ENCODE results near the gene ACKR3. TPM values are rescaled to one million over a fixed set of nuclear protein-coding genes. Genes with fewer than 3 reads are reported as not detected.

Gene ACKR3
- total RNA-seq, 2 experiments from 2014 or later = 1.2 to 2.4 TPM

DNA sequence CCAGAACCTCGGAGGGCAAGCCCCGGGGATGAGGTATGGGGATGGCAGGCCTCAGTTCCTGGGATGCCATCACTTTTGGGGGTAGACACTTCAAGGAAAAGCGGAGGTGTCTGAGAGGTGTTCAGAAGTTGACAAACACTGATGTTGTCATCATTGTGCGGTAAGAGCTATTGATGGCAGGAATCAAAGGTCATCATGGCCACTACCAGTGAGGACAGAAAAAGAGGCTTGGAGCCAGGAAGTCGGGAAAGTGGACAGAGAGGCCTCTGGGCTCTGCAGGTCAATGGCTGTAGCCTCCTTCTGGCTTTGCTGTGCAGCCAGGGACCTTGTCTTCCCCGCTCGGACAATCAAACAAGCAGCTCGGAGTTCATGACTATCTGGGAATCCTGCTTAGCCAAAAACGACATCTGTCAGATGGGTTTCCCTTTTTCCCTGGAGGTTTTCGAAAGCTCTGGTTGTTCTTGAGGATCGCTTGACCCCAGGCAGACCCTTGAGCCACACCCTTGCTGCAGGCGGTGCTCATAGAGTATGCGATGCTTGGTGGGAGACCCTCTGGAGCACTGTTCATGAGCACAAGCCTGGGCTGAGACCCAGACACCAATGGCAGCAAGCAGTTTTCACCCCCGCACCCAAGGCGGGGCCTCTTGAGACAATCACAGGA, 19.4 kb downstream of the ACKR3 start:
- no peaks in the 10 kb centered on the region for H3K36me3 Mint-ChIP-seq (ENCODE audit: low read depth)
- H3K4me3 Mint-ChIP-seq = no peak overlapping the region
- POLR2A ChIA-PET = no interaction called here
- DNase-seq (no peak), ATAC-seq (no peak)
- intact Hi-C loops (cut with DNase I, micrococcal nuclease) = no loop called here
- peaks cover 5% of the 10 kb centered on the region for H3K9me3 Mint-ChIP-seq (ENCODE audit: low read depth)
- no peak overlapping the region for H3K27ac Mint-ChIP-seq
- no peaks in the 10 kb centered on the region for H3K4me1 Mint-ChIP-seq
- H3K27me3 Mint-ChIP-seq = no peaks in the 10 kb centered on the region
- CTCF ChIA-PET = interaction anchor here (0.6 kb wide), 1 partner anchor 432 kb away, joined by 3 read pairs; no protein-coding TSS in a partner anchor

- peaks cover 3% of the 10 kb centered on the region for H3K9me3 Mint-ChIP-seq (ENCODE audit: low read depth)
- DNase-seq = no peak
- ChIA-PET CTCF (no interaction called here), POLR2A (no interaction called here)
- H3K4me1 Mint-ChIP-seq = no peaks in the 10 kb centered on the region
- intact Hi-C loops (cut with DNase I, micrococcal nuclease) = no loop called here
- H3K27me3 Mint-ChIP-seq = no peaks in the 10 kb centered on the region
- H3K27ac Mint-ChIP-seq = no peak overlapping the region
- no peaks in the 10 kb centered on the region for H3K36me3 Mint-ChIP-seq (ENCODE audit: low read depth)
- H3K4me3 Mint-ChIP-seq = no peak overlapping the region
- ATAC-seq = no peak
Measured at GRCh38 chr2:236590846-236591245, 21.2 kb downstream of the ACKR3 start.

- intact Hi-C loops (cut with DNase I, micrococcal nuclease) = no loop called here
- Mint-ChIP-seq H3K4me3 (no peak overlapping the region), H3K4me1 (no peaks in the 10 kb centered on the region), H3K27me3 (no peaks in the 10 kb centered on the region), H3K36me3 (ENCODE audit: low read depth) (no peaks in the 10 kb centered on the region), H3K27ac (no peak overlapping the region), H3K9me3 (ENCODE audit: low read depth) (no peaks in the 10 kb centered on the region)
- ATAC-seq (no peak), DNase-seq (no peak)
- CTCF ChIA-PET = no interaction called here
- POLR2A ChIA-PET = no interaction called here
Measured at GRCh38 chr2:236592821-236593220, 23.2 kb downstream of the ACKR3 start.

GRCh38 chr2:236593531-236593930, 23.9 kb downstream of the ACKR3 start:
- ATAC-seq = no peak
- Mint-ChIP-seq H3K36me3 (ENCODE audit: low read depth) (no peaks in the 10 kb centered on the region), H3K27ac (no peak overlapping the region), H3K9me3 (ENCODE audit: low read depth) (no peaks in the 10 kb centered on the region), H3K4me1 (no peaks in the 10 kb centered on the region), H3K4me3 (no peak overlapping the region), H3K27me3 (no peaks in the 10 kb centered on the region)
- DNase-seq = no peak
- ChIA-PET POLR2A (no interaction called here), CTCF (no interaction called here)
- intact Hi-C loops (cut with DNase I, micrococcal nuclease) = no loop called here

- intact Hi-C loops (cut with DNase I, micrococcal nuclease) = no loop called here
- CTCF ChIA-PET = no interaction called here
- no peak overlapping the region for H3K4me3 Mint-ChIP-seq
- H3K36me3 Mint-ChIP-seq (ENCODE audit: low read depth) = no peaks in the 10 kb centered on the region
- DNase-seq (no peak), ATAC-seq (no peak)
- H3K9me3 Mint-ChIP-seq (ENCODE audit: low read depth) = no peaks in the 10 kb centered on the region
- POLR2A ChIA-PET = no interaction called here
- no peak overlapping the region for H3K27ac Mint-ChIP-seq
- H3K4me1 Mint-ChIP-seq = no peaks in the 10 kb centered on the region
- H3K27me3 Mint-ChIP-seq = no peaks in the 10 kb centered on the region
Measured at GRCh38 chr2:236593956-236594355, 24.3 kb downstream of the ACKR3 start.

DNA sequence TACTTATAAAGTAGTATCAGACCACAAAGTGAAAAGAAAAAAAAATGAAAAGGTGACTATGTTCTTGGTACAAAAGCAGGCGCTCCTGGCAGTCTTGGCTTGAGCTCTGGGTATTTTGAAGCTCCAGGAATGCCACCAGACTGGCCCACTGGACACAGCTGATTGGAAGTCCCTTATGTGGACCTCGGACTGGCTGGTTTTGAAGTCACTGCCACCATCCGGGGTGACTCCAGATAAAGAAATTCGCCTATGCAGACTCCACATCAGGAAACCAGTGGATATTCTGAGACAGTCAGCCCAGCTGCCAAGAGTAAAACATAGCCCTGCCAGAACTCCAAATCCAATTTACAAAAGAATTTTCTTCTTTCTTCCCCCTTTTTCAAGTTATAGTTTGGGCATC, 28.0 kb downstream of the ACKR3 start:
- Mint-ChIP-seq H3K36me3 (ENCODE audit: low read depth) (no peaks in the 10 kb centered on the region), H3K4me3 (no peak overlapping the region), H3K9me3 (ENCODE audit: low read depth) (no peaks in the 10 kb centered on the region), H3K27ac (no peak overlapping the region), H3K27me3 (peaks cover 7% of the 10 kb centered on the region), H3K4me1 (no peaks in the 10 kb centered on the region)
- DNase-seq (no peak), ATAC-seq (no peak)
- CTCF ChIA-PET = interaction anchor here (0.9 kb wide), 1 partner anchor 14 kb away, joined by 5 read pairs; no protein-coding TSS in a partner anchor
- POLR2A ChIA-PET = no interaction called here
- intact Hi-C loops (cut with DNase I, micrococcal nuclease) = no loop called here

GRCh38 chr2:236599059-236599458, 29.4 kb downstream of the ACKR3 start:
- DNase-seq (no peak), ATAC-seq (no peak)
- no peak overlapping the region for H3K4me3 Mint-ChIP-seq
- H3K4me1 Mint-ChIP-seq = no peaks in the 10 kb centered on the region
- intact Hi-C loops (cut with DNase I, micrococcal nuclease) = no loop called here
- peaks cover 8% of the 10 kb centered on the region for H3K27me3 Mint-ChIP-seq
- no peaks in the 10 kb centered on the region for H3K9me3 Mint-ChIP-seq (ENCODE audit: low read depth)
- H3K36me3 Mint-ChIP-seq (ENCODE audit: low read depth) = no peaks in the 10 kb centered on the region
- CTCF ChIA-PET = no interaction called here
- H3K27ac Mint-ChIP-seq = no peak overlapping the region
- POLR2A ChIA-PET = no interaction called here

DNA sequence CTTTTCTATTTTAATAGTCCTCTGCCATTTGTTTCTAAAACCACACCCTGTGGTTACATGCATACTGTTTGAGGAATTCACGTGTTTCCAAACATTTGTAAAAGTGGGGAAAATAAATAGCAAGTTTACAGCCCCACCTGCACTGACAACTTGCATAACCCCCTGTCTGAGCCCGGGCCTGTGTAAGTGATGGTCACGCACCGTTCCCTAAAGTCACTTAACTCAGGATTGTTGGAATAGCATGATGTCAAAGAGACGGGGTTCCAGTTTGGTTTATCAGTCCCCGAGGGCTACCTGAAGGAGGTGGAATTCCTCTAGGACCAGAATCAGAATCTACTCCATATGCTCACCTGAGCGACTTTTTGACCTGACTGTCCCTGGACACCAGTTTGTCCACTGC, 30.5 kb downstream of the ACKR3 start:
- CTCF ChIA-PET = interaction anchor here (0.7 kb wide), 1 partner anchor 62 kb away, joined by 3 read pairs; no protein-coding TSS in a partner anchor
- ATAC-seq (no peak), DNase-seq (no peak)
- Mint-ChIP-seq H3K4me3 (no peak overlapping the region), H3K27ac (no peak overlapping the region), H3K27me3 (peaks cover 12% of the 10 kb centered on the region), H3K36me3 (ENCODE audit: low read depth) (no peaks in the 10 kb centered on the region), H3K4me1 (peaks cover 2% of the 10 kb centered on the region), H3K9me3 (ENCODE audit: low read depth) (no peaks in the 10 kb centered on the region)
- POLR2A ChIA-PET = no interaction called here
- intact Hi-C loops (cut with DNase I, micrococcal nuclease) = no loop called here

- ATAC-seq (no peak), DNase-seq (no peak)
- no peak overlapping the region for H3K4me3 Mint-ChIP-seq
- H3K9me3 Mint-ChIP-seq (ENCODE audit: low read depth) = no peaks in the 10 kb centered on the region
- POLR2A ChIA-PET = no interaction called here
- CTCF ChIA-PET = interaction anchor here (0.7 to 1.6 kb wide), 2 partner anchors 63 to 88 kb away, joined by 3 to 5 read pairs; no protein-coding TSS in a partner anchor
- H3K27ac Mint-ChIP-seq = no peak overlapping the region
- H3K27me3 Mint-ChIP-seq = peaks cover 15% of the 10 kb centered on the region
- peaks cover 2% of the 10 kb centered on the region for H3K4me1 Mint-ChIP-seq
- H3K36me3 Mint-ChIP-seq (ENCODE audit: low read depth) = no peaks in the 10 kb centered on the region
- intact Hi-C loops (cut with DNase I, micrococcal nuclease) = no loop called here
Measured at GRCh38 chr2:236600892-236601291, 31.3 kb downstream of the ACKR3 start.

- H3K4me3 Mint-ChIP-seq = no peak overlapping the region
- no peaks in the 10 kb centered on the region for H3K9me3 Mint-ChIP-seq (ENCODE audit: low read depth)
- intact Hi-C loops (cut with DNase I, micrococcal nuclease) = no loop called here
- H3K27ac Mint-ChIP-seq = no peak overlapping the region
- H3K4me1 Mint-ChIP-seq = peaks cover 2% of the 10 kb centered on the region
- H3K27me3 Mint-ChIP-seq = peaks cover 21% of the 10 kb centered on the region
- no peak for DNase-seq
- POLR2A ChIA-PET = no interaction called here
- H3K36me3 Mint-ChIP-seq (ENCODE audit: low read depth) = no peaks in the 10 kb centered on the region
- CTCF ChIA-PET = interaction anchor here (1.6 kb wide), 1 partner anchor 89 kb away, joined by 5 read pairs; no protein-coding TSS in a partner anchor
- no peak for ATAC-seq
Measured at GRCh38 chr2:236601316-236602202, 31.9 kb downstream of the ACKR3 start.

- ChIA-PET POLR2A (no interaction called here), CTCF (interaction anchor here (1.5 to 1.7 kb wide), 2 partner anchors 9 to 249 kb away, joined by 3 to 4 read pairs; no protein-coding TSS in a partner anchor)
- Mint-ChIP-seq H3K9me3 (ENCODE audit: low read depth) (no peaks in the 10 kb centered on the region), H3K4me3 (no peak overlapping the region), H3K36me3 (ENCODE audit: low read depth) (no peaks in the 10 kb centered on the region), H3K27me3 (peaks cover 23% of the 10 kb centered on the region), H3K4me1 (peaks cover 2% of the 10 kb centered on the region), H3K27ac (no peak overlapping the region)
- DNase-seq = no peak
- no peak for ATAC-seq
- intact Hi-C loops (cut with DNase I, micrococcal nuclease) = no loop called here
Measured at GRCh38 chr2:236602678-236603077, 33.1 kb downstream of the ACKR3 start.
